Measurements from ENCODE around the gene MCEMP1.

Gene MCEMP1

GRCh38 chr19:7670790-7671189 is 6.1 kb upstream of the MCEMP1 start:
- DNase-seq (no peak), ATAC-seq (peak; percentile 21)

GRCh38 chr19:7672522-7672921 is 4.4 kb upstream of the MCEMP1 start:
- DNase-seq (no peak), ATAC-seq (no peak)

GRCh38 chr19:7674010-7675005 is 2.6 kb upstream of the MCEMP1 start:
- ATAC-seq: no peak
- DNase-seq: peak; percentile 55

GRCh38 chr19:7676376-7676775 is 514 bp upstream of the MCEMP1 start:
- DNase-seq: no peak
- ATAC-seq: no peak

DNA sequence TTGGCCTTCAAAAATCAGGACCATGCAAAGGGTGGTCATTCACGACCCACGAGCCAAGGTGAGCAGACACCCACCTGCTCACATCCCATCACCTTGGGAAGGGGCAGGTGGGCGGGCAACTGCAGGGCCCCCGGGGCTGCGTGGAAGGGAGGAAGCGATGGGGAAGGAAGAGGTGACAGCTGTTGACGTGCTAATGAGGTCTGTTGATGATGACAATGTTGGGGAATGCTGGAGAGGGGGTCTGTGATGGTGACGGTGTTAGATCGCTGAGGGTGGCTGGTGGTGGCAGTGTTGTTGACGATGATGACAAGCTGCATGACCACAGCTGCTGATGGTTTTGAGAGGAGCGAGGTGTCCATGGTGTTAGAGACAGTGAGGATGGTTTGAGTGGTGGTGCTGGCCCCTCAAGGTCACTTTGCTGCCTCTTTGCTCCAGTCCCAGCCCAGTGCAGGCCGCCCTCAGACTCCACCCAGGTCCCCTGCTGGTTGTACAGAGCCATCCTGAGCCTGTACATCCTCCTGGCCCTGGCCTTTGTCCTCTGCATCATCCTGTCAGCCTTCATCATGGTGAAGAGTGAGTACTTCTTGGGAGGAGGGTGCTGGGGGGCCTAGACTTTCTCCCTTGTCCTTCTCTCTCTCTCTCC is 900 bp downstream of the MCEMP1 start:
- ATAC-seq: no peak
- no peak for DNase-seq

DNA sequence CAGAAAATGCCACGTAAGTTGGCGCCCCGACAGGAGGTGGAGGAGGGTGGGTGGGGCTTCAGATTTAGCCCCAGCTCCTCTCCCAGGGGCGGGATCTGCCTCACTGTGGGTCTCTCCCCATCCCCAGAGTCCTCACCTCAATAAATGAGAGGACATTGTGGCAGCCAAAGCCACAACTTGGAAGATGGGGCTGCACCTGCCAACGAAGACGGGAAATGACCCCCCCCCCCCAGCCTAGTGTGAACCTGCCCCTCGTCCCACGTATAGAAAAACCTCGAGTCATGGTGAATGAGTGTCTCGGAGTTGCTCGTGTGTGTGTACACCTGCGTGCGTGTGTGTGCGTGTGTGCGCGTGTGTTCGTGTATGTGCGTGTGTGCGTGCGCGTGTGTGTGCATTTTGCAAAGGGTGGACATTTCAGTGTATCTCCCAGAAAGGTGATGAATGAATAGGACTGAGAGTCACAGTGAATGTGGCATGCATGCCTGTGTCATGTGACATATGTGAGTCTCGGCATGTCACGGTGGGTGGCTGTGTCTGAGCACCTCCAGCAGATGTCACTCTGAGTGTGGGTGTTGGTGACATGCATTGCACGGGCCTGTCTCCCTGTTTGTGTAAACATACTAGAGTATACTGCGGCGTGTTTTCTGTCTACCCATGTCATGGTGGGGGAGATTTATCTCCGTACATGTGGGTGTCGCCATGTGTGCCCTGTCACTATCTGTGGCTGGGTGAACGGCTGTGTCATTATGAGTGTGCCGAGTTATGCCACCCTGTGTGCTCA is 2.3 kb downstream of the MCEMP1 start:
- DNase-seq (peak; percentile 64), ATAC-seq (peak; percentile 60)

- ATAC-seq (no peak), DNase-seq (no peak)
These were observed 3.1 kb downstream of the MCEMP1 start for GRCh38 chr19:7679771-7680605.

- ATAC-seq (peak; percentile 51), DNase-seq (peak; percentile 91)
These were observed 3.9 kb downstream of the MCEMP1 start, which contains the start of gene TRAPPC5 for GRCh38 chr19:7680606-7681339. TRAPPC5 (plus strand) TSS chr19:7680833; CDS start chr19:7682254, 1,421 bp downstream.

DNA sequence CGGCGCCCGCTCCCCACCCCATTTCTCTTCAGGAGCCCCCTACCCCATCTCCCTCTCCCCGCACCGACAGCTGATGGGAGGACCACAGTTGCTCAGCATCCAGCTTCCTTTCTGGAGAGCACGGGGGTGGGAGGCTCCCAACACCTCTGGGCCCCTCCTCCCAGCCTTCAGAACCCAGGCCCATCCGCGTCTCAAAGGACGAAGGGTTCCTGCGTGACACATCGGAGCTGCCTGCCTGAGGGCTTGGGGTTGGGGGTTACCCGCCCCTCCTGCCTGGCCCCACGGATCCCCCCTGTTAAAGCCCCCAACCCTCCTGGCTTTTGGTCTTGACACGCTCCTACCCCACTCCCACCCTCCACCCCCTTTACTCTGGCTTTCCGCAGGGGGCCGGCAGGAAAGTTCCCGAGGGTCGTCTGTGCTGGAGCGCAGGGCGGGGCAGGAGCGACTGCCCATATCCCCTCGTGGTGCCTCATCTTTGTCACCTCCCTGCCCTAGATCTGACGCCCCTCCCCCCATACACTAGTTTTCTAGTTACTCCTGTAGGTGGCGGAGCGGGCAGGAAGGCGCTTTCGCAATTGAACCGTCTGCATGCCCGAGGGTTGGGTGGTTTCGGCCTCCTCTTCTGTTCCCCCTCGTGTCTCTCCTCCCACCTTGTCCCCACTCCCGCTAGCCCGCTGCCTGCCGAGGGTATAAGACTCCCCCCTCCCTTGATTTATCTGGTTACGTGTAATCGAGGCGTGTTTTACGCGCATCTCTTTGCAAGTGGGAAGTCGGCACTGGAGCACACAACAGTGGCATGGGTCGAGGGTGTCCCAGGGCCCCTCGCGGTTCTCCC is 4.7 kb downstream of the MCEMP1 start:
- DNase-seq: peak; percentile 92
- peak; percentile 60 for ATAC-seq

GRCh38 chr19:7682175-7682855 is 5.4 kb downstream of the MCEMP1 start:
- ATAC-seq: no peak

DNA sequence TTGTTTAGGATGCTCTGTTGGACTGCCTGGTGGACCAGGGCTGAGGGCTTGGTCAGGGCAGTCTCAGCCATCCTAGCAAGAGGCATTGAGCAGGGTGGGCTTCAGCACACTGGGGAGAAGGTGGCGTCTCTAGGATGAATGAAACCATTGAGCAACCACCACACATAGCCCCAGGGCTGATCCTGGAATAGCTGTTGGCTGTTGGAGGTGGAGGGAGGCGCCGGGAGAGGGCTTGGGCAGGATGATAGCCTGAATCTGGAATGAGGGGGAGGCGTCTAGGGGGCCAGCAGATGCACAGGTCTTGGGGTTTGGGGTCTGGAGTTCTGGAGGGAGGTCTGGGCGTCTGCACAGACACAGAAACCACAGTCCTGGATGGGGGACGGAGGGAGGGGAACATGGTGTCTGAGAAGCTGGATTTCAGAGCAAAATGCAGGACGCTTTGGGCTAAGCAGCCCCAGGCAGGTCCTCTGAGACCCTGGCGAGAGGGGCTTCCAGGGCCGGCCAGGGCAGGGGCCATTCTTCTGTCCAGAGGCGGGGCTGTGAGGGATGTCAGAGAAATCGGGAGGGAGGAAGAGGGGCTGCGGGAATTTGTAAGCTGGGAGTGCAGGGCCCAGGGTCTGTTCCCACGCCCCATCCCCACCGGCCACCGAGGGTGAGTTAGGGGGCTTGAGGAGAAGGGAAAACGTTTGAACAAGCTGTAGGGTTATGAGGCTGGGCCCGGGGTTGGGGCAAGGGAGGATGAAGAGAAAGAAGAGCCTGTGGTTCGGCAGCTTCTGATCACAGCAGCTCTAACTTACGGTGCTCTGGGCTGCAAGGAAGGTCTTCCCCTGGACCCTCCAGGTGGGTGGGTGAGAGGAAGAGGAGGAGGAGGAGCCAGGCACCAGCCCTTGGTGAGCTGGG is 8.9 kb downstream of the MCEMP1 start:
- ATAC-seq: no peak
- DNase-seq: no peak

More at GRCh38 chr19:7682175-7682855, 5.4 kb downstream of the MCEMP1 start:
- no peak for DNase-seq

DNA sequence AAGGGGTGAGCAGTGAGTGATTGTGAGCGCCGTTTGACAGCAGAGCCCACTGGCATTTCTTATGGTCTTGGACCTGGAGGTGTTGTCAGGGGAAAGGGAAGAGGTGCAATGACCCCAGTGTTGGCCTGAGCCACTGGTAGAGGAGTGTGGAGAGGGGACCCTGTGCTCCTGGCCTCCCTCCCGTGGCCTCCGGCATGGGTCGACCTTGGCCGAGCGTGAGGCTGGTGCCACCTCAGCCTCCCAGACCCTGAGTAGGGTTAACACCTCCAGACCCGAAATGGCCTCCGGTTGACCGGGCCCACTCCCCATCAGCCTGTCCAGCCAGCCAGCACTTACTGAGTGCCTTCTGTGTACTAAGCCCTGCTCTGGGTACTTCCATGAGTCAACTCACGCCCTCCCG is 10.3 kb downstream of the MCEMP1 start:
- DNase-seq (no peak), ATAC-seq (no peak)

DNA sequence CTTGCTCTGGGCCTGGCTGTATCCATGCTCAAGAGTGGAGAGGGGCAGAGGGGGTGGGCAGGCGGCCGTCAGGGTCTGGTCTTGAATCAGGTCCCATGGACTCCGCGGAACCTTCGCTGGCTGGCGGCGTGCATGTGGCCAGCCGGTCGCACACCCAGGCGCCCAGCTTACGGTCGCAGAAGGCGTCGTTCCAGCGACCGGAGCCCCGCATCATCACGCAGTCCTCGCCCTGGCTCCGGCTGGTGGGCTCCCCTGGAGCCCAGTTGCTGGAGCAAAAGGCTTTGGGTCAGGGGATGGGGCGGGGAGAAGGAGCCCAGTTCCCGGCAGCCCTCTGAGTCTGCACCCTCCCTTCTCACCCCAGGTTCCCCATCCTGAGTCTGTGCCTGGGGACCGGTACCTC is 12.3 kb downstream of the MCEMP1 start:
- ATAC-seq: no peak
- no peak for DNase-seq

DNA sequence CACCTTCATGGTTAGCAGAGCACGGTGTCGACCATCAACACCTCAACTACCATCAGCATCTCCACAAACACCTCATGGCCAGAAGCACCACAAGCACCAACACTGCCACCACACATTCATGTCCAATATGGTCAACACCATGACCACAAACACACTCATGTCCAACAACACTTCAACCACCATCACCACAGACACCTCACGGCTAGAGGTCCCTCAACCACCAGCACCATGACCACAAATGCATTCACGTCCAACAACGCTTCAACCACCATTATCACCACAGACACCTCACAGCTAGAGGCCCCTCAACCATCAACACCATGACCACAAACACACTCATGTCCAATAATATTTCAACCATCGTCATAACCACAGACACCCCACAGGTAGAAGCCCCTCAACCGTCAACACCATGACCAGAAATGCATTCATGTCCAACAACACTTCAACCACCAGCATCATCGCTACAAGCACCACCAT is 13.9 kb downstream of the MCEMP1 start:
- DNase-seq: no peak
- no peak for ATAC-seq

GRCh38 chr19:7691497-7691896 is 14.6 kb downstream of the MCEMP1 start:
- ATAC-seq (peak; percentile 11), DNase-seq (no peak)

DNA sequence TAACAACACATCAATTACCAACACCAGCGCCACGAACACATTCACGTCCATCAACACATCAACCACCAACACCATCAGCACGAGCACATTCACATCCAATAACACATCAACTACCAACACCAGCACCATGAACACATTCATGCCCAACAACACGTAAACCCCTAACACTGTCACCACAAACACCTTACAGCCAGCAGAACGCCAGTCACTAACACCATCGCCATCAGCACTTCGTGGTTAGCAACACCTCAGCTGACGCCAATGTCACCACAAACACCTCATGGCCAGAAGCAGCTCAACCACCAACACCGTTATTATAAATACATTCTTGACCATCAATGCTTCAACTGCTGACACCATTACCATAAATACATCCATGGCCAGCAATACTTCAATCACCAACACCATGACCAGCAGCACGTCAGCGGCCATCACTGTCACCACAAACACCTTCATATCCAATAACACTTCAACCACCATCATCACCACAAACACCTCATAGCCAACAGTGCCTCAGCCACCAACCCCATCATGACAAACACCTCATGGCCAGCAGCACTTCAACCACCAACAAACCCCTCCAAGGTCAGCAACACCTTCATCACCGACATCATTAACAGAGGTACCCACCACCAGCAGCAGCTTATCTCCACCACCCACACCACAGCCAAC is 15.7 kb downstream of the MCEMP1 start:
- no peak for DNase-seq
- peak; percentile 53 for ATAC-seq

DNA sequence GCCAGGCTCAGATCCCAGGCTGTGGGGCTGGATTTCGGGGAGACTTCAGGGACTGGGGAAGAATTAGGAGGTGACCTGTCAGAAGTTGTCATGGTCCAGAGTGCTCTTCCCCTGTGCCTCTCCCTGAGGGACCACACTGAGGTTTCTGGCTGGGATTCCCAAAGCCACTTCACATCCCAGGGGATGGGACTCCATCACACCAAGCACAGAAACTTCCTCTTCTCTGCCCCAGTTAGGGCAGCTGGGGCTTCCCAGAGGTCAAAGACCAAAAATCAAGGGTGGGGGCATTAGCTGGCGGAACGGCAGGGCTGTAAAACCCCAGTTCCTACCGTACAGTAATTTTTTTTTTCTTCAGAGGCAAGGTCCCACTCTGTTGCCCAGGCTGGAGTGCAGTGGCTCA is 17.6 kb downstream of the MCEMP1 start:
- DNase-seq (no peak), ATAC-seq (no peak)

All from stimulated activated naive CD8-positive, alpha-beta T cell treated with anti-CD3 and anti-CD28 coated beads, Interleukin-15, Interleukin-2, amounts not matched to agents 100 U/mL and 50 U/mL, for 24 hours (primary cell).